Stimulated activated naive CD4-positive, alpha-beta T cell (primary cell): ENCODE measurements around the gene BIRC6.
"Not testable (repeated sequence)": the region's sequence is repeated elsewhere in the genome, so short reads cannot be mapped to it uniquely, and the experiment has no call there.

ENCODE experiments used
- DNase-seq, 6 experiments: peaks; one replicate each; lab custom pipeline; 2025; lab: John Stamatoyannopoulos, UW

Gene BIRC6, protein sequence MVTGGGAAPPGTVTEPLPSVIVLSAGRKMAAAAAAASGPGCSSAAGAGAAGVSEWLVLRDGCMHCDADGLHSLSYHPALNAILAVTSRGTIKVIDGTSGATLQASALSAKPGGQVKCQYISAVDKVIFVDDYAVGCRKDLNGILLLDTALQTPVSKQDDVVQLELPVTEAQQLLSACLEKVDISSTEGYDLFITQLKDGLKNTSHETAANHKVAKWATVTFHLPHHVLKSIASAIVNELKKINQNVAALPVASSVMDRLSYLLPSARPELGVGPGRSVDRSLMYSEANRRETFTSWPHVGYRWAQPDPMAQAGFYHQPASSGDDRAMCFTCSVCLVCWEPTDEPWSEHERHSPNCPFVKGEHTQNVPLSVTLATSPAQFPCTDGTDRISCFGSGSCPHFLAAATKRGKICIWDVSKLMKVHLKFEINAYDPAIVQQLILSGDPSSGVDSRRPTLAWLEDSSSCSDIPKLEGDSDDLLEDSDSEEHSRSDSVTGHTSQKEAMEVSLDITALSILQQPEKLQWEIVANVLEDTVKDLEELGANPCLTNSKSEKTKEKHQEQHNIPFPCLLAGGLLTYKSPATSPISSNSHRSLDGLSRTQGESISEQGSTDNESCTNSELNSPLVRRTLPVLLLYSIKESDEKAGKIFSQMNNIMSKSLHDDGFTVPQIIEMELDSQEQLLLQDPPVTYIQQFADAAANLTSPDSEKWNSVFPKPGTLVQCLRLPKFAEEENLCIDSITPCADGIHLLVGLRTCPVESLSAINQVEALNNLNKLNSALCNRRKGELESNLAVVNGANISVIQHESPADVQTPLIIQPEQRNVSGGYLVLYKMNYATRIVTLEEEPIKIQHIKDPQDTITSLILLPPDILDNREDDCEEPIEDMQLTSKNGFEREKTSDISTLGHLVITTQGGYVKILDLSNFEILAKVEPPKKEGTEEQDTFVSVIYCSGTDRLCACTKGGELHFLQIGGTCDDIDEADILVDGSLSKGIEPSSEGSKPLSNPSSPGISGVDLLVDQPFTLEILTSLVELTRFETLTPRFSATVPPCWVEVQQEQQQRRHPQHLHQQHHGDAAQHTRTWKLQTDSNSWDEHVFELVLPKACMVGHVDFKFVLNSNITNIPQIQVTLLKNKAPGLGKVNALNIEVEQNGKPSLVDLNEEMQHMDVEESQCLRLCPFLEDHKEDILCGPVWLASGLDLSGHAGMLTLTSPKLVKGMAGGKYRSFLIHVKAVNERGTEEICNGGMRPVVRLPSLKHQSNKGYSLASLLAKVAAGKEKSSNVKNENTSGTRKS (N-terminal part only)

DNA sequence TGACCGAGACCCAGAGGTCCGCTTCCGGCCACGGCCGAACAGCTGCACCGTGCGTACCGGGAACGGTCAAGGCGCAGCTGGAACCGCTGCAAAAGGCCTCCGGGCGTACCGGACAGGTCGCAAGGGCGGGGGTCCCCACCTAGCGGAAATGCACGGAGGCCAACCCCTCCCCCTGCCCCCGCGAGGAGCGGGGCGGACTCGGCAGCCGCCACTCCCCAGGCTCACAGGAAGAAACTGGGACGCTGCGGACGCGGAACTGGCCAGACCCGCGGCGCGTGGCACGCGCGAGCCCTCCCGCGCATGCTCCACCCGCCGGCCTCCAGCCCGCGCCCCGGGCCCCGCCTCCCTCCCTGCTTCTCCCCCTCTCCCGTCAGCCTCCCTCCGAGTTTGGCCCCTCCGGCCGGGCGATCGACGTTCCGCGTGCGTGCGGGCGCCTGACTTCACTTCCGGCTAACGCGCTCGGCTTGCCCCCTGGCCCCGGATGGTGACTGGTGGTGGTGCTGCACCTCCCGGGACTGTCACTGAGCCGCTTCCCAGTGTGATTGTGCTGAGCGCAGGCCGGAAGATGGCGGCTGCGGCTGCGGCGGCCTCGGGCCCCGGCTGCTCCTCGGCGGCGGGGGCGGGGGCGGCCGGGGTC is at the start of gene BIRC6:
Gene BIRC6, plus strand, starts transcription at position 343 of the 637 bp plus-strand sequence. Its CDS starts 139 bp downstream, at position 482.
- peak; percentile 72 to 83 (median 79) for DNase-seq

GRCh38 chr2:32310577-32310976 is 46.2 kb upstream of the BIRC6 start:
- no peak for DNase-seq

DNA sequence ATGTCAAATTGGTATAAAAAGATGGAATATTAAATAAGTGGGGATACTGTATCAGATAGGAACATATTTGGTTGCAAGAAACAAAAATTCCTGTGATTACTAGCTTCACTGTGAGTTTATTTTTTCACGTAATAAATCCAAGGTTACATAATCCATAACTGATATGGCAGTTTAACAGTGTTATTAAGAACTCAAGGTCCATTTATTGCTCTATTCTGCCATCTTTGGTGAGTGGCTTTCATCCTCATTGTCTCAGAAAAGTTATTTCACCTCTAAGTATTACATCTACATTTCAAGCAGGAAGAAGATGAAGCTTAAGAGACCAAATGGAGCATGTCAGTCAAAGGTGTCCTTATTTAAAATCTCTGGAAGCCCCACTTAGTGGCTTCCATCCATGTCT is 41.9 kb upstream of the BIRC6 start:
- no peak for DNase-seq

- DNase-seq = not testable (repeated sequence)
Observed at GRCh38 chr2:32328679-32329078, 28.1 kb upstream of the BIRC6 start.

DNA sequence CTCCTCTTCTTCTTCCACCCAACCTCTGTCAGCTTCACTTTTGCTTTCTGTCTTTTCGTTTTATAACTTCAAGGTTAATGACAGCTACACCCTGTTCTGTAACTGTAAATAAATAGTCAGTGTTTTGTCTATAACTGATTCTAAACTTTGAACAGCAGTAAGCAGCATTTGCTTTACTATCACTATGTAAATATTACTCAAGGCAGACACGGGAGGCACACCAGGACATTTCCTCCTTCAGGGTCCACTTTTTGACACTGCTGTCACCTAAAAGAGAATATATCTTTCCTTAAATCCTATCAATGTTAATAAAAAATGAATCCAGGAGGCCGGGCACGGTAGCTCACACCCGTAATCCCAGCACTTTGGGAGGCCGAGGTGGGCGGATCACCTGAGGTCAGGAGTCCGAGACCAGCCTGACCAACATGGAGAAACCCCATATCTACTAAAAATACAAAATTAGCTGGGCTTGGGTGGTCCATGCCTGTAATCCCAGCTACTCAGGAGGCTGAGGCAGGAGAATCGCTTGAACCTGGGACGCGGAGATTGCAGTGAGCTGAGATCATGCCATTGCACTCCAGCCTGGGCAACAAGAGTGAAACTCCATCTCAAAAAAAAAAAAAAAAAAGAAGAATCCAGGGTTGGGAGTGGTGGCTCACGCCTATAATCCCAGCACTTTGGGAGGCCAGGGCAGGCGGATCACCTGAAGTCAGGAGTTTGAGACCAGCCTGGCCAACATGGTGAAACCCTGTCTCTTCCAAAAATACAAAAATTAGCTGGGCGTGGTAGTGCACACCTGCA is 27.4 kb upstream of the BIRC6 start:
- not testable (repeated sequence) for DNase-seq

- no peak for DNase-seq
Observed at GRCh38 chr2:32330136-32330535, 26.7 kb upstream of the BIRC6 start.

DNA sequence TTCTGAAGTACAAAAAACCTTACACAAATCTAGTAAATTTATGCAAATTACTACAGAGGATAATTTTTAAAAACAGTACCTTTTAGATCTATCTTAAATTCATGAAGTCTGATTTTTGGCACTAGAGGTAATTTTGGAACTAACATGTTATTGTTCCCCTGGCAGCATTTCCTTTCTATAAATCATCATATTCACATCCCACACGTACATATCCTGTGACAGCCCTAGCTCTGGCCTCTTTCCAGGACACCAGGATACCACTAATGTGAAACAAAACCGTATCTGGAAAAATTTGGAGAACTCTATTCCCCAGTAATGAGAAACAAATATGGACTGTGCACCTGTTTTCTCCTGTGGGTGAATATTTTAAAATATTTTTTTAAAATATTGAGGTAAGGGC is 14.0 kb upstream of the BIRC6 start:
- DNase-seq = no peak

GRCh38 chr2:32350797-32351196 is 6.0 kb upstream of the BIRC6 start:
- DNase-seq = not testable (repeated sequence)

GRCh38 chr2:32355976-32356680 is 695 bp upstream of the BIRC6 start:
- DNase-seq = peak in 2 of 6 experiments; percentile 32 to 64

GRCh38 chr2:32357318-32358110 is 691 bp downstream of the BIRC6 start:
- DNase-seq = peak in 3 of 6 experiments; percentile 28 to 41 (median 32)

GRCh38 chr2:32358111-32358482 is 1.3 kb downstream of the BIRC6 start:
- peak in 1 of 6 experiments; percentile 23 for DNase-seq

DNA sequence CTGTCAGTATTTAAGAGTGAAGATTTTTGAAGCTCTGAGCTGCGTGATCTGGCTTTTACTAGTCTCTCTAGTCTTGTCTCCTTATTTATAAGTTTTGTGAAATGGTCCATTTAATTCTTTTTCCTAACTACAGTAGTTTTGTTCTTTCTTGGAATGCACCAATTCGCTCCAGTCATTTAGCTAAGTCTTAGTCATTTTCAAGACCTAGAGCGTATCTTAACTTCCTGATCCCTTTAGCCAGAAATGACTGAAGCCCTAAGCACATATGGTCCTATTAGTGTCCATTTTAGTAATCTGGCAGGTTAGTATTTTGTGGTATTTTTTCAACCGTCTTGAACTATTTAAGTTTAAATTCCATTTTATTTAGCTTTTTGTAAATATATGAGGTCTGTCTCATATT is 3.6 kb downstream of the BIRC6 start:
- no peak for DNase-seq

- DNase-seq = not testable (repeated sequence)
Observed at GRCh38 chr2:32362997-32363396, 6.2 kb downstream of the BIRC6 start.

- DNase-seq = no peak
Observed at GRCh38 chr2:32363597-32363996, 6.8 kb downstream of the BIRC6 start.

- DNase-seq = not testable (repeated sequence)
Observed at GRCh38 chr2:32364290-32364689, 7.5 kb downstream of the BIRC6 start.

DNA sequence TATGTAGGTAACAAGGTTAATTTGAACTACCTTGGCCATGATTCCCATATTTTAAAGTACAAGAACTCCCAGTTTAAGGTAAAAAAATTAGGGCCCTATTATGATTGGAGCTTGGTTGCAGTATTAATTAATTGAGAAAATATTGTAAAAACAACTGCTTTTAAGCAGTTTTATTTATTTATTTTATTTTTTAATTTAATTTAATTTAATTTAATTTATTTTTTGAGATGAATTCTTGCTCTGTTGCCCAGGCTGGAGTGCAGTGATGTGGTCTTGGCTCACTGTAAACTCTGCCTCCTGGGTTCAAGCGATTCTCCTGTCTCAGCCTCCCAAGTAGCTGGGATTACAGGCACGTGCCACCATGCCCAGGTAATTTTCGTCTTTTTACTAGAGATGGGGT is 8.9 kb downstream of the BIRC6 start:
- not testable (repeated sequence) for DNase-seq

DNA sequence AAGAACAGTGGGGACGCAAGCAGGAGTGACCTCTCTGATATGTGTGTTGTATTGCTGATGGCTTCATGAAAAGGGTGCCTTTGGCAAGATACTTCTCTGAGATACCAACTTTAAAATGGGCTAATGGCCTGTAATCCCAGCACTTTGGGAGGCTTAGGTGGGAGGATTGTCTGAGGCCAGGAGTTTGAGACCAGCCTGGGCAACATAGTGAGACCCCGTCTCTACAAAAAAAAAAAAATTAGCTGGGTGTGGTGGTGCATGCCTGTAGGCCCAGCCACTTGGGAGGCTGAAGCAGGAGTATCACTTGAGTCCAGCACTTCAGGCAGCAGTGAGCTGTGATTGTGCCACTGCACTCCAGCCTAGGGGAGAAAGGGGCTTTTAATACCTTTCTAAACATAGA is 9.8 kb downstream of the BIRC6 start:
- DNase-seq = no peak

- DNase-seq = no peak
Observed at GRCh38 chr2:32369222-32369621, 12.4 kb downstream of the BIRC6 start.

GRCh38 chr2:32370942-32371341 is 14.1 kb downstream of the BIRC6 start:
- DNase-seq = not testable (repeated sequence)
